Activated CD4-positive, alpha-beta T cell treated with anti-CD3 and anti-CD28 coated beads for 24 hours (primary cell): ENCODE results near the gene DHRS1.
A peak's percentile ranks its signal among the peaks of the same experiment; 100 is the strongest.

ENCODE experiments used
- DNase-seq, 2 donors: peaks; one replicate each; pipeline ENCODE4 v3.0.0-alpha.2; 2020; ENCODE audit warnings: low read depth in 2 of 2

The DHRS1 gene

GRCh38 chr14:24299255-24300191, at the start of gene DHRS1, which contains the start of gene NOP9:
Gene DHRS1 (minus strand): TSS chr14:24299780. CDS start chr14:24299106, 674 bp downstream.
Gene NOP9 (plus strand): TSS chr14:24299850. CDS start chr14:24299955, 105 bp downstream.
- peak; percentile 90 to 91 for DNase-seq

GRCh38 chr14:24348186-24348585, 48.6 kb upstream of the DHRS1 start:
- no peak for DNase-seq

DNA sequence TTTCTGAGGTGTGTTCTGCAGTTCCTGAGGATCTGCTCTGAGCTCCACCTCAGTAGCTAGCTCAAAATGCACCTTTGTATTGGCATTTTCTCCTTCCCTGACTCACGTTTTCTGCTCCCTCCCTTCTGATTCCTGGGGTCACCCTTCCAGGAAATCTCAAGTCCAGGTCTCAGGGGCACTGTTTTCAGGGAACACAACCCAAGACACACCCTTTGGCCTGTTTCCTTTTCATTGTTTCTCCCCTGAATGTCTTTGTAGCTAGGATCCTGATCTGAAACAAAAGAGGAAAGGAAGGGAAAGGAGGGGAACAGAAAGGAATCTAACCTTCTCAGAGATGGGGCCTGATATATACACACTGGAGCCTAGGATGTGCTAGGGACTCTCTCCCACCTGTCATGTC, 47.6 kb upstream of the DHRS1 start:
- no peak for DNase-seq

- DNase-seq = no peak
Measured at GRCh38 chr14:24343795-24344660, 44.4 kb upstream of the DHRS1 start.

DNA sequence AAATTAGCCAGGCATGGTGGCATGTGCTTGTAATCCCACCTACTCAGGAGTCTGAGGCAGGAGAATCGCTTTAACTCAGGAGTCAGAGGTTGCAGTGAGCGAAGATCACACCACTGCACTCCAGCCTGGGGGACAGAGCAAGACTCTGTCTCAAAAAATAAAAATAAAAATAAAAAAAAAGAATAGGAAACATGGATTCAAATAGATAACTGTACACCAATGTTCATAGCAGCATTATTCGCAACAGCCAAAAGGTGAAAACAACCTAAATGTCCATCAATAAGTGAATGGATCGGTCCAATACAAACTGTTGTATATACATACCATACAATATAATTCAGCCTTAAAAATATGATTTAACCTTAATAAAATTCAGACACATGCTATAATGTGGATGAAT, 43.3 kb upstream of the DHRS1 start:
- no peak for DNase-seq

- DNase-seq = no peak
Measured at GRCh38 chr14:24340606-24341005, 41.0 kb upstream of the DHRS1 start.

DNA sequence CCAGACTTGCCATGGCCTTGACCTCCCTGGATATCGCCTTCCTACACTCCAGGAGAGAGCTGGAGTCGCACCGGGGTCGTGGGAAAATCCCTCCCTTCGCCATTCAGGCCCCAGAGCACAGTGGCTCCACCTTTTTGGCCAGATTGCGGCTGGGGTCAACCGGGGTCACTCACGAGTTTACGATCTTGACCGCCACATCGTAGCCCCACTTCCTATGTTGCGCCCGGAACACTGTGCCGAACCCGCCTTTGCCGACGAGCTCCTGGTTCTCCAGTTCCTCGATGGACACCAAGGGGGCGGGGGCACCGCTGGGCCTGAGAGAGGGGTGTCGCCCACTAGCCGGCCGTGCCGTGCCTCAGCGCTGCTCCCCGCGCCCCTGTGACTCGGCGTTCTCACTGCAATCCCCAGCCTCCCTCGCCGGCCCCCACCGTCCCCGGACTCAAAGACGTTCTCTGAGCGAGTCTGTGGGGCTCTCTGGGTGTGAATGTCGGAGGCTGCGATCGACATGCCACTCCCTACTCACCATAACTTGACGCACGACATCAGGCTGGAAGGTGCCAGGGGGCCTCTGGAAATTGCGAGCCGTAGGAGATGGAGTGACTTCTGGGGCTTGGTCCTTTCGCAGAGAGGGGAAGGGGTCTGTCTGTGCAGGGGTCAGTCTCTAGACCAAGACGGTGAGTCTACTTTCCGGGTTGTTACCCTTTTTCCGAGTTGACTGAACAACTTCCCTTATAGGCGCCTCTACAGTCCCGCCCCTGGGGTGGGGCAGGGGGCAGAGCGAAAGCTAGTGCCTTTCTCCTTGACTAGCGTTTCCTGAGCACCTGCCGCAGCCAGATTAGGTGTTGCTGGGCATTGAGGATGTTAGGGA, 39.9 kb upstream of the DHRS1 start, which contains the start of gene RIPK3:
RIPK3 (minus strand) TSS at position 708 of the 868 bp plus-strand sequence; CDS start at position 543, 165 bp downstream.
- peak; percentile 49 to 56 for DNase-seq

GRCh38 chr14:24338843-24339242, 39.3 kb upstream of the DHRS1 start:
- no peak for DNase-seq

DNA sequence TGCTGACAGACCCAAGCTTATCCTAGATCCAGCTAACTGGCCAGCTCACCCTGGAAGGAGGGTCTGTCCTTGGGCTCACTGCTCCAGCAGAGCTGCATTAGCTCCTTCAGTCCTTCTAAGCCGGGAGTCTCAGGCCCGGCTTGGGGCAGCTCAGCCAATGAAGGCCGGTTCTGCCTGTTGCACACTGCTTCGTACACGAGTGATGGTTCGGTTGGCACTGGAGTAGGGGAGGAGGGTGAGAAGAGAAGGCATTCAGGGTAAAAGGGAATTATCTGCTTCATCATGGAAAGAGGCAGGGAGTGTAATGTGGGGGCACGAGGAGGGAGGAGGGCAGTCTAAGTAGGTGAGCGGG, 38.2 kb upstream of the DHRS1 start:
- DNase-seq = no peak

GRCh38 chr14:24337144-24337823, 37.7 kb upstream of the DHRS1 start:
- DNase-seq = no peak

DNA sequence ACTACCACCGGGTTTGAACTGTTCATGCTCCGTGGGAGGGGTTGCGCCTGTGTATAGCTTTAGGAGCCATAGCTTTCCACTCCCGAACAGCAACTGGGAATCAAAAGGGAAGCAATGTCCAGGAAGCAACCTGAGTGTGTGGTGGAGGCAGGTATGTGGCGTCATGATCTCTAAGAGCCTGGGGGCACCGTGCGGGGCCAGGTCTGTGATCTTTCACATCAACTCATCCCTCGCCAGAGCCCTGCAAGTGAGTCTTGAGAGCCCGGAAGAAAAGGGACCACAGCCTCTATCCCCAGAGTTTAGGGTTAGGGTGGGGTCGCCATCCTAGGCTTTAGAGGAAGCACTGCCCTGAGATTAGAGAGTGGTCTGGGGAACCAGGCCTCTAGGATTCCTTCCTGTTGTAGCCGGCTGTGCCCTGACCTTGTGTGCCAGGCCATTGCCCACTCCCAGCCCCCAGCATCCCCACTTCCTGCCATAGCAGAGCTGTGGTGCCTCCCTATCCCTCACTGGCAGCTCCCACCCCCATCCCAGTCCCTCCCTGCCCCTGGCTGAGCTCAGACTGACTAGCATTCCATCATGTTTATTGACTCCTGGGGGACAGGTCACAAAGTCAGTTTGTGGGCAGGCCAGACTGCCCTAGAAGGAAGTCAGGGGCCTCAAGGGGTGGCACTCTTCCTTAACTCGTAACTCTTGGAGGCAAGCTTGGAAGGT, 36.0 kb upstream of the DHRS1 start:
- DNase-seq = no peak

DNA sequence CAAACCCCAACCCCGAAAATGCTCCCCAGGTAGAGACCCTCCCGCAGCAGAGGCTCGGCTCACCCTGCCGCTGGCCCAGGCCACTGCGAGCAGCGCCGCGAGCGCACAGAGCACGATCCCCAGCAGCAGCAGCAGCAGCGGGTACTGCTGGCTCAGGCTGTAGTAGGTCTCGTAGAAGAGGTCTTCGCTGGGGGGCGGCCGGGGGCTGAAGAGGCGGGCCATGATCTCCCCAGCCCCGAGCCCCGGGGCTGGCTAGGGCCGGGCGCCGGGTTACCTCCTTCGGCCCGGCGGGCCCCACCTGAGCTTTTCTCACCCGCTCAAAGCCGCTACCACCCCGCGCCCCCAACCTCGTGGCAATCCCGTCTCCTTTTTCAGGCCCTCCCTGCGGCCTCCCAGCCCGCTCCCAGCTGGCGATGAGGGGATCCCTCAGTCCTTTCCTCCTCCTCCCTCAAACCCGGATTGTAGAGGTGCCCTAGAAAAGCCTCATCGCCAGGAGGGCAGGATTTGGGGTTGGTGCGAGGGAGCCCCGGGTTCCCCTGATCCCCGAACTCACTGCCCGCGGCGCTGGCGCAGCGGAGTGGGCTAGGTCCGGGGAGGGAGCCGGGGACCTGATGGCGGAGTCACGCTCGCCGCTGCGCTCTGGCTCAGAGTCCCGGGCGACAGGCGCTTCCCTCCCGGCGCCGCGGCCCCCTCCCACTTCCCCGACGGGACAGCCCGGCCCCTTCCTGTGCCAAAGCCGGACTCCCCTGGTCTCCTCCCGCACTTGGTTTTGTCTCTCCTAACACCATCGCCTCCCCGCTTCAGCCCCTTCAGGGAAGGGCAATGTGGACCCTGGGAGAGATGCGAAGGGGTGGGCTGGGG, 35.1 kb upstream of the DHRS1 start, which contains the start of gene ADCY4:
ADCY4 (minus strand) TSS at position 641 of the 861 bp plus-strand sequence; CDS start at position 222, 419 bp downstream.
- no peak for DNase-seq

DNA sequence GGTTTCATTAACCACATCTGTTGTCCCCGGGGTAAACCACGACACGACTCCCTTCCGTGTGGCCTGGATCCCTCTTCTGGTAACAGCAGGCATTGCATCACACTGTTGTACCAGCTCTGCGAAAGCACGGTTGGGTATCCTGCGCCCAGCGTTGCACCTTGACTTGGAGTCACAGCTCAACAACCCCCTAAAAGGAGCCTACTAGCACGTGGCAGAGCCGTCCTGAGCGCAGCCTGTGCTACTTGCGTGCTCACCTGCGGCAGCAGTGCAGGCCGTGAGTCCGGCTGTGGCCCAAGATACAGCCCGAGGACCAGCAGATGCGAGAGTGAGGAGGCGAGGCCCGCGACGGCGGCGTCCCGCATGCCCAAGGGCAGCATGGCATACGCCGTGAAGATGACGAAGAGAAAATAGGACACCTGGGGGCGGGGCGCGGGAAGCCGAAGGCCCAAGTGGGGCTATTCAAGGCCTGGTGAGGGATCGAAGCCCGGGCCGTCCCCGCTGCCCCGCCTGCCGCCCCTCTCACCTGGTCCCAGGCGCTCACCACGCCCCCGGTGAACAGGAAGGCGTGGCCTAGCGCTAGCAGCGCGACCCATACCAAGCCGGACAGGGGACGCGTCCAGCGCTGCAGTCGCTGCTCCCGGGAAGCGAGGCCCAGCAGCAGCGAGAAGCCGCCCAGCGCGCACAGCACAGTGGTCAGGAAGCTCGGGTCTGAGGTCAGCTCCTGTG, 32.9 kb upstream of the DHRS1 start:
- DNase-seq = peak; percentile 71 to 72

DNA sequence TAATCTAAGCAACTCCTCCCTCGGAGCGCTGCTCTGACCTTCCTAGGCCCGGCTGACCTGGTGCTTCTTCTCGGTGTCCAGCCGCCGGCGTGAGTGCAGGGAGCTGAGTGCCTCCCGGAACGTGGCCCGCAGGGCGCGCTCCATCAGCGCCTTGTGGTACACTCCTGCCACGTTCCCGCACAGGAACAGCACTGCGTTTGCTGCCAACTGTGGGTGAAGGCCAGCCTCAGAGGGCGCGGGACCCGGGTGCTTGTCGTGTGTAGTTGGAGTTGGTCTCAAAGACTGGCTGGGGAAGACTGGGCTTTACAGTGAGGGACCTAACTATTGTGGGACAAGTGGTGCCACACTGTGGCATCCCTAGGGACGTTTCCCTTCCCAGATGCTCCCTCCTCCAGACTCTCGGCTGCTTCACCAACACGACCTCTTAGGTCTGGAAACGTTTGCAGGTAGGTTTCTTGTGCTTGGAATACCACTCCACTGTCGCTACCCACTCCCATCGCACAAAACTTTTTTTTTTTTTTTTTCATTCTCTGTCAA, 32.2 kb upstream of the DHRS1 start:
- no peak for DNase-seq

GRCh38 chr14:24330973-24331674, 31.5 kb upstream of the DHRS1 start:
- DNase-seq = no peak

DNA sequence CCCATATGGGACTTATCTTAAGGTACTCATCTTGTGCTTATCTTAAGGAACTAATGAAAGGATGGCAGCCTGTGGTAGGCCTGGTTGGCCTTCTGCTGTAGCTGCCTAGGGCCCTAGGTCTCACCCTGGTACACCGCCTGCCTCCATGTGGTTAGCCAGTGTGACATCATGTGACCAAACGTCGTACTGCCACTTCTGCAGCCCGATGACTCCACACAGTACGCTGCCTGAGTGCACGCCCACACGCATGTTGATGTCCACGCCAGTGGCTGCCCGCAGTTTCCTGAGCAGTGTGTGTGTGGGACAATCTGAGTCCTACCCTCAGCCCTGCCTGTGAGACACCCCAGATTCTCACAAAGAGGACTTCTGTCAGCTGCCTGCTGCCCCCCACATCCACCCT, 30.2 kb upstream of the DHRS1 start:
- DNase-seq = no peak

GRCh38 chr14:24329073-24329663, 29.6 kb upstream of the DHRS1 start:
- DNase-seq = no peak
